Thymus (tissue), 11 donors: ENCODE measurements around the gene LYZL4. TPM values are rescaled to one million over a fixed set of nuclear protein-coding genes. Genes with fewer than 3 reads are reported as not detected.

Experiments used
- DNase-seq, 9 donors: peaks; one replicate each; pipeline ENCODE4 v3.0.0-alpha.2; 2013; ENCODE audit warnings: low spot score in 9 of 9, low read depth in 6 of 9, missing footprints in 1 of 9
- H3K27ac ChIP-seq, 2 donors: one replicate each; pipeline ENCODE4 v1.5.1; 2013; ENCODE audit warnings: control low read depth in 1 of 2, low read depth in 1 of 2, low read length in 1 of 2, mild to moderate bottlenecking in 1 of 2, moderate library complexity in 1 of 2
- H3K27me3 ChIP-seq, 2 donors: one replicate each; pipeline ENCODE4 v1.5.1; 2013; ENCODE audit warnings: low read length in 1 of 2; ENCODE audit not compliant: control insufficient read depth in 2 of 2, insufficient read depth in 1 of 2
- H3K36me3 ChIP-seq, 2 donors: one replicate each; pipeline ENCODE4 v1.5.1; 2013; ENCODE audit warnings: low read length in 1 of 2, mild to moderate bottlenecking in 1 of 2, moderate library complexity in 1 of 2; ENCODE audit not compliant: control insufficient read depth in 2 of 2, insufficient read depth in 2 of 2
- H3K4me1 ChIP-seq, 2 donors: one replicate each; pipeline ENCODE4 v1.5.1; 2013; ENCODE audit warnings: low read length in 2 of 2; ENCODE audit not compliant: control insufficient read depth in 2 of 2, insufficient read depth in 2 of 2
- H3K4me3 ChIP-seq, 2 donors: one replicate each; pipeline ENCODE4 v1.5.1; 2013; ENCODE audit warnings: low read length in 2 of 2, control low read depth in 1 of 2, mild to moderate bottlenecking in 1 of 2
- H3K9me3 ChIP-seq, 2 donors: one replicate each; pipeline ENCODE4 v1.5.1; 2013; ENCODE audit warnings: low read length in 1 of 2, mild to moderate bottlenecking in 1 of 2; ENCODE audit not compliant: control insufficient read depth in 2 of 2, insufficient read depth in 1 of 2
- WGBS: extraction: QIAGEN DNeasy Blood & Tissue Kit; methylation state at CpG from one replicate; pipeline ENCODE4 v1.1.7; 2013; 5-methylcytosine and 5-hydroxymethylcytosine counted together
- polyA plus RNA-seq: library from polyadenylated mRNA; stranded (reverse); fragments of 200-250 nt; gene quantifications from one replicate; pipeline ENCODE4 v1.2.3, GENCODE V29; 2013
- total RNA-seq: library from RNA; stranded (reverse); fragments of 120-200 nt; gene quantifications from one replicate; pipeline ENCODE4 v1.2.4, GENCODE V29; 2013
- donor health status: healthy.

The LYZL4 gene
- total and polyA plus RNA-seq, 2 donors, result 0.14 to 0.46 TPM

GRCh38 chr3:42411429-42411828 is 1.0 kb upstream of the LYZL4 start:
- 99% methylated on average over 1 of the region's 1 CpG for WGBS
- no peak overlapping the region for H3K4me3 ChIP-seq
- no peaks in the 10 kb centered on the region for H3K4me1 ChIP-seq
- H3K36me3 ChIP-seq, result no peaks in the 10 kb centered on the region
- H3K27me3 ChIP-seq, result peaks cover 0 to 2% of the 10 kb centered on the region in 2 donors
- H3K9me3 ChIP-seq, result no peaks in the 10 kb centered on the region
- no peak overlapping the region for H3K27ac ChIP-seq
- no peak for DNase-seq

GRCh38 chr3:42408156-42408555 is 2.3 kb downstream of the LYZL4 start:
- DNase-seq, result no peak
- WGBS, result 91% methylated on average over 2 of the region's 2 CpGs
- Histone ChIP-seq H3K4me1 (no peaks in the 10 kb centered on the region), H3K27me3 (no peaks in the 10 kb centered on the region), H3K9me3 (no peaks in the 10 kb centered on the region), H3K4me3 (no peak overlapping the region), H3K36me3 (no peaks in the 10 kb centered on the region), H3K27ac (no peak overlapping the region)

DNA sequence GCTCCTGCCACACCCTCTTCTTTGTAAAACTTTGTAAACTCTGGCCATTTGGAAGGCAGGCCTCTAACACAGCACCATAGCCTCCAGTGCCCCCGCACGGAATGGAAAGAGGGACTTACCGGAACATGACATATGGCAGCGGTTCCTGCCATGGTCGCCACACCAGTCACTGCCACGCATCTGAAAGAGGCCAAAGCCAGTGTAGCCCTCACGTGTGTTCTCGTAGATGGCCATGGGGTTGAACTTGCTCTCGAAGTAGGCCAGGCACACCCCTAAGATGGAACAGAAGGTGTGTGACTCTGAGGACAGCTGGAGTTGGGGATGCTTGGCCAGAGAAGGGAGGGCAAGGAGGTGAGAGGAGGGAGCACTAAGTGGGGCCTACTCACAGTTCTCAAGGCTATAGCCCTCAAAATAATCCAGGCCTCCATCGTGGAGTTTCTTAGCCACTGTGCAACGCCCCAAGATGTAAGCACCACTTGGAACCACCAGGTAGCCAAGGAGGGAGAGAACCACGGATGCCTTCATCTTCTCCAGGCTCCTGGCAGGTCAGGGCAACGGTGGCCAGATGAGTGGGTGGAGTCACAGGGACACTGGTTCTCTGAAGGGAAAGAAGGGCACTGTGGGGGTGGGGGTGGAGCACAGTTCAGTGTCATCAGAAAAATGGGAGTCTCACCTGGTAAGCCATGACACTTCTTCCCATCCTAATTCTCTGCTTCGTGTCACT is 3.5 kb downstream of the LYZL4 start:
- no peak for DNase-seq
- H3K4me3 ChIP-seq, result no peak overlapping the region
- 96% methylated on average over 14 of the region's 14 CpGs for WGBS
- no peaks in the 10 kb centered on the region for H3K27me3 ChIP-seq
- H3K27ac ChIP-seq, result no peak overlapping the region
- H3K36me3 ChIP-seq, result no peaks in the 10 kb centered on the region
- no peaks in the 10 kb centered on the region for H3K9me3 ChIP-seq
- H3K4me1 ChIP-seq, result no peaks in the 10 kb centered on the region

DNA sequence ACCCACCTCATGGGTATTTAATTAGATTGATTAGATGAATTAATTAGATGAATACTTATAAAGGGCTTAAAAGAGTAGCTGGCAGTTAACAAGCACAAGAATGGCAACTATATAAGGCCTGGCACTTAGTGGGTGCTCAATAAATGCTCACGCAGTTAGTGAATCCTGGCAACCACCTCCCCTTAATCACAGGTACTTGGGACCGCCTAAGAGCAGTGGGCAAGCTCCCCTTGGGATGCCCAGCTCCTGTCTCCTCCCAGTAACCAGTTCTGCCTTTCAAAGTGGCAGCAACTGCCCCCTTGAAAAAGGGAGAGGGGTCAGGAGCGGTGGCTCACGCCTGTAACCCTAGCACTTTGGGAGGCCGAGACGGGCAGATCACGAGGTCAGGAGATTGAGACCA is 4.6 kb downstream of the LYZL4 start:
- DNase-seq, result no peak
- Histone ChIP-seq H3K9me3 (no peaks in the 10 kb centered on the region), H3K27ac (no peak overlapping the region), H3K4me3 (no peak overlapping the region), H3K36me3 (no peaks in the 10 kb centered on the region), H3K4me1 (no peaks in the 10 kb centered on the region), H3K27me3 (no peaks in the 10 kb centered on the region)
- WGBS, result 97% methylated on average over 7 of the region's 7 CpGs

DNA sequence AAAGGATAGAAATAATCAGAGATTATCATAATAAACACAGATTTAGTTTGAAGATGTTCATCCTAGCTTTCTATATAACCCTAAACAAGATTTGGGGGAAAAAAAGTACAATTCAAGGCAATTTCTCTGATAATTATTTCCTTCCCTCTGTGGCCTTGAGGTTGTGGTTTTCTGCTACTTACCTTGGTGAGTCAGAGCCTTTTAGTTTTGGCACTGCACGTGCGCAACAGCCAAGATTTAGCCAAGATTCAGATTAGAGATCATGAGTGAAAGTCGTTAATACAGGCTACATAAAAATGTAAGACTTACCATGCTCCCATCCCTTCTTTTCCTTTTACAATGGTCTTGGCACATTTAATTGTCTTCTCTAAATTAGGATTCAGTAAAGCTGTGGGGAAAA is 6.7 kb downstream of the LYZL4 start:
- Histone ChIP-seq H3K4me3 (no peak overlapping the region), H3K36me3 (no peaks in the 10 kb centered on the region), H3K9me3 (no peaks in the 10 kb centered on the region), H3K27ac (no peak overlapping the region), H3K27me3 (no peaks in the 10 kb centered on the region), H3K4me1 (no peaks in the 10 kb centered on the region)
- DNase-seq, result no peak
- WGBS, result 14% methylated on average over 3 of the region's 3 CpGs

GRCh38 chr3:42402394-42403096 is 7.9 kb downstream of the LYZL4 start:
- 86% methylated on average over 2 of the region's 2 CpGs for WGBS
- Histone ChIP-seq H3K9me3 (no peaks in the 10 kb centered on the region), H3K27me3 (no peaks in the 10 kb centered on the region), H3K36me3 (no peaks in the 10 kb centered on the region), H3K27ac (no peak overlapping the region), H3K4me1 (no peaks in the 10 kb centered on the region), H3K4me3 (no peak overlapping the region)
- DNase-seq, result no peak

DNA sequence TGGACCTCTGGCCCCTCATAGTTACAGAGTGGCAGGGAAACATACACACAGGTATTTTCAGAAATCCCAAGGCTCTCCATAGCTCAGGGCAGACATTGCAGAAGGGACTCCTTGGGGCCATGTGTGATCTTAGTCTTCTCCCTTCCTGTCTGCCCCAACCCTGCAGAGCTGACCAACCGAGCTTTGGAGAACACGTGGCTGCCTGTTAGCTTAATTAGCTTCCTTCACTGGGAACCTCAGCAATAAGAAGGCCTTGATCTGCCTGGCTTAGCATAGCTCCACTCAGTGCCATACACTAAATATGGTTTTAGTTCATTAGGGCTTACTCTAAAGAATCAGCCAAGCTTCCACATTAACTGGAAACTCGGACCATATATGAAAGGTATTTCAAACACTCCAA is 12.3 kb downstream of the LYZL4 start:
- no peaks in the 10 kb centered on the region for H3K27me3 ChIP-seq
- 92% methylated on average over 3 of the region's 3 CpGs for WGBS
- peaks cover 0 to 7% of the 10 kb centered on the region in 2 donors for H3K4me1 ChIP-seq
- H3K4me3 ChIP-seq, result no peak overlapping the region
- no peaks in the 10 kb centered on the region for H3K9me3 ChIP-seq
- no peak overlapping the region for H3K27ac ChIP-seq
- no peaks in the 10 kb centered on the region for H3K36me3 ChIP-seq
- DNase-seq, result no peak

GRCh38 chr3:42397644-42398043 is 12.8 kb downstream of the LYZL4 start:
- H3K36me3 ChIP-seq, result no peaks in the 10 kb centered on the region
- H3K27me3 ChIP-seq, result no peaks in the 10 kb centered on the region
- H3K4me3 ChIP-seq, result no peak overlapping the region
- no peaks in the 10 kb centered on the region for H3K9me3 ChIP-seq
- H3K4me1 ChIP-seq, result peaks cover 0 to 11% of the 10 kb centered on the region in 2 donors
- no peak overlapping the region for H3K27ac ChIP-seq
- 98% methylated on average over 8 of the region's 8 CpGs for WGBS
- DNase-seq, result no peak

GRCh38 chr3:42394579-42395288 is 15.7 kb downstream of the LYZL4 start:
- H3K36me3 ChIP-seq, result no peaks in the 10 kb centered on the region
- H3K27me3 ChIP-seq, result no peaks in the 10 kb centered on the region
- H3K27ac ChIP-seq, result no peak overlapping the region
- peaks cover 2 to 22% of the 10 kb centered on the region in 2 donors for H3K4me1 ChIP-seq
- WGBS, result 87% methylated on average over 12 of the region's 12 CpGs
- H3K4me3 ChIP-seq, result no peak overlapping the region
- DNase-seq, result no peak
- H3K9me3 ChIP-seq, result no peaks in the 10 kb centered on the region
